HFF-Myc (cell line): ENCODE measurements around the gene LHX2.

Experiments used
- DNase-seq: peaks from one replicate; pipeline ENCODE4 v3.0.0-alpha.2; 2011; ENCODE audit warnings: low read depth; ENCODE audit errors: extremely low read depth
- H3K4me3 ChIP-seq: replicated peaks from 2 replicates; pipeline ENCODE4 v1.5.1; 2011; ENCODE audit warnings: low read depth, mild to moderate bottlenecking, control low read depth, low read length
- TF ChIP-seq, protein P1 (sequence below): IDR thresholded peaks from 2 replicates; pipeline ENCODE4 v1.5.1; 2012; ENCODE audit warnings: mild to moderate bottlenecking, low read depth, low read length, control low read depth; ENCODE audit errors: missing control alignments

Gene LHX2

DNA sequence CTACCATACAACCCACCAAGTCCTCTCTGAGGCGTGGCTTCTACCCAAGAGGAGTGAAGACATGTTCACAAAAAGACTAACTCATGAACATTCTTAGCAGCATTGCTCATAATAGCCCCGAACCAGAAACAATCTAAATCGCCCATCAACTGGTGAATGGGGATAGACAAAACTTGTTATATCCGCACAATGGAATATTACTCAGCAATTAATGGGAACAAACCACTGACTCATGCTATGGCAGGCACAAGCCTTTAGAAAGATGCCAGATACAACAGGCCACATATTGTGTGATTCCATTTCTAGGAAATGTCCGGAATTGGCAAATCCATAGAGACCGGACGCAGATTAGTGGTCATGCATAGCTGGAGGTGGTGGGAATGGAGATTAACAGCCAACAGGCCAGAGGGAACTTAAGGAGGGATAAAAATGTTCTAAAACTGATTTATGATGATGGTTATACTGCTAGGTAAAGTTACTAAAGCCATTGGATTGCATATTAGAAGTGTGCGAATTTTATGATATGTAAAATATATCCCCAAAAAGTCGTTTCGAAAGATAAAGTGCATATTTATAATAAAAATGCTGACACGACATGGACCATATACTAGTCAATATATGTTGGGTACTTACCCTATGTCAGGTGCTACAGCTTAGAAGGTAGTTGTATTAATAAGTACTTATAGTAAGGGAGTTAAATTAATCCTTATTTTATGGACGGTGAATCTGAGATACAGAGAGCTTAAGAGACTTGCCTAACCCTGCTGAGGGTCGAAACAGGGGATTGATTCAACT is 55.4 kb downstream of the LHX2 start:
- TF ChIP-seq, protein P1, sequence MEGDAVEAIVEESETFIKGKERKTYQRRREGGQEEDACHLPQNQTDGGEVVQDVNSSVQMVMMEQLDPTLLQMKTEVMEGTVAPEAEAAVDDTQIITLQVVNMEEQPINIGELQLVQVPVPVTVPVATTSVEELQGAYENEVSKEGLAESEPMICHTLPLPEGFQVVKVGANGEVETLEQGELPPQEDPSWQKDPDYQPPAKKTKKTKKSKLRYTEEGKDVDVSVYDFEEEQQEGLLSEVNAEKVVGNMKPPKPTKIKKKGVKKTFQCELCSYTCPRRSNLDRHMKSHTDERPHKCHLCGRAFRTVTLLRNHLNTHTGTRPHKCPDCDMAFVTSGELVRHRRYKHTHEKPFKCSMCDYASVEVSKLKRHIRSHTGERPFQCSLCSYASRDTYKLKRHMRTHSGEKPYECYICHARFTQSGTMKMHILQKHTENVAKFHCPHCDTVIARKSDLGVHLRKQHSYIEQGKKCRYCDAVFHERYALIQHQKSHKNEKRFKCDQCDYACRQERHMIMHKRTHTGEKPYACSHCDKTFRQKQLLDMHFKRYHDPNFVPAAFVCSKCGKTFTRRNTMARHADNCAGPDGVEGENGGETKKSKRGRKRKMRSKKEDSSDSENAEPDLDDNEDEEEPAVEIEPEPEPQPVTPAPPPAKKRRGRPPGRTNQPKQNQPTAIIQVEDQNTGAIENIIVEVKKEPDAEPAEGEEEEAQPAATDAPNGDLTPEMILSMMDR = no peak
- no peak overlapping the region for H3K4me3 ChIP-seq
- no peak for DNase-seq

DNA sequence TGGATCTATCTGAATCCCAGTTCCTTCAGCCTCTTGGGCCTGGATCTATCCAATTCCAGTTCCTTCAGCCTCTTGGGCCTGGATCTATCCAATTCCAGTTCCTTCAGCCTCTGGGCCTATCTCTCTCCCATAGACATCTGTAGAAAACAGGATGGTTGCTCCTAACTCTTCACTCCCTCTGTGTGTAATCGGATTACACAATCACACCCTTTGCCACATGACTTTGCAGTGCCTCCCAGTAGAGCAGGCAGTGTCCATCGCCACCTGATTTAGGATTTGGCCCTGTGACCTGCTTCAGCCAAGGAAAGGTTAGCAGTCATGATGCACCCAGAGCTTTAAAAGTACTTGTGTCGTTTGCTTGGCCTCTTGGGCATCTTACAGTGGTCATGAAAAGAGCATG is 56.7 kb downstream of the LHX2 start:
- TF ChIP-seq, protein P1 = no peak
- no peak for DNase-seq
- H3K4me3 ChIP-seq = no peak overlapping the region

DNA sequence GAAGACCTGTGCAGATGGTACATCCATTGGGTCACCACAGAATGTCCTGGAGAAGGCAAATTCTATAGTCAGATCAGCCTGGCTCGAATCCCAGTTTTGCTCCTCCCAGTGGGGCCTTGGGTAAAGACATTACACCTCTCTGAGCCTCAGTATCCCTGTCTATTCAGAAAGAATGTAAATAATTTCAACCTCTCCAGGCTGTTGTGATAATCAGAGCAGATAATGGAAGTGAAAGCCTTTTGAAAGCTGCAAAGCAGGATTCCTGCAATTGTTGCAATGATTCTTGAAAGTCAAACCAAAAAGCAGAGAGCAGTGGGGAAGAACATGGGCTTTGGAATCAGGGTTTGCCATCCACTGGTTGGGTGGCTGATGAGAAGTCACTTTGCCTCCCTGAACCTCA is 63.2 kb downstream of the LHX2 start:
- TF ChIP-seq, protein P1 = no peak
- DNase-seq = no peak
- no peak overlapping the region for H3K4me3 ChIP-seq

DNA sequence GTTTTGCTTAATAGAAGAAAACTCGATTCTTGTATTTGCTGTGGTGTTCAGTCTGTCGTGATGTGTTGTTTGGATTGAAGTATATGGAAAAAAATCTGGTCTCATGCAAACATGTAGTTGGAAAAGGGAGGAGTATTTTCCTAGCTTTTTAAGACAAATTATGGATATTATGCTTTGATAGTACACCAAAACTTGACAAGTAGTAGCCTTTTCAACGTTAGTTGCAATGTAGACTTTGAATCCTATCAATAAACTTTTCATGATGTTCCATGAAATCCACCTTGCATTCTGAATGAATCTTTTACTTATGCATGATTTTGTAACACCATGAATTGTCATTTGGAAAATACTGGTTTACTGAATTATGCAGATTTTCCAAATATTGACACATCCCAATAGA is 64.2 kb downstream of the LHX2 start:
- TF ChIP-seq, protein P1 = no peak
- H3K4me3 ChIP-seq = no peak overlapping the region
- DNase-seq = no peak

DNA sequence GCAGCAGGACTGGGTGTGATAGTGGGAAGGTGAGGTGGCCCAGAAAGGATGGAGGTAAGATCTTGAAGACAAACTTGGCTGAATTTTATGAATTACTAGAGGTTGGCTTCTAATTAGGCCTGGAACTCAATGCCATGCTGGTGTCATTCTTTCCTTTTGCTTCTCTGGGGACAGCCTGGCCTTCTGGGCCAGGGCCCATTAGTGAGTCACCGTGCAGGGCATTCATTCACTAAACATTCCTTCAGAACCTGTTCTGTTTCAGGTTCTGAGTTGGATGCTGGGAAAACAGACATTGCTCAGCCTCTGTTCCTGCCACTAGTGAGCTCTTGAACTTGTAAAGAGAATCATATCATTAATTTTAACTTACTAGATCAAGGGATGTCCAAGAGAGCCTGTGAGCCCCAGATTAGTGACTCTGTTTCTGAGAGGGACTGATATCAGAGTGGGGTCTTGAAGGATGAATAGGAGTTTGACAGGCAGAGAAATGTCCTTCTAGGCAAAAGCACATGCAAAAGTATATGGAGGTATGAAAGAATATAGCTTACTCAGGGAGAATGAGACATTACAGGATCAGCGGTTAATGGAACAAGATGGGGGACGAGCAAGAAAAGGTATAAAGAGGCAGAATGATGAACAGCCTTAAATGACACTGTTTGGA is 66.5 kb downstream of the LHX2 start:
- no peak overlapping the region for H3K4me3 ChIP-seq
- DNase-seq = no peak
- TF ChIP-seq, protein P1 = no peak

DNA sequence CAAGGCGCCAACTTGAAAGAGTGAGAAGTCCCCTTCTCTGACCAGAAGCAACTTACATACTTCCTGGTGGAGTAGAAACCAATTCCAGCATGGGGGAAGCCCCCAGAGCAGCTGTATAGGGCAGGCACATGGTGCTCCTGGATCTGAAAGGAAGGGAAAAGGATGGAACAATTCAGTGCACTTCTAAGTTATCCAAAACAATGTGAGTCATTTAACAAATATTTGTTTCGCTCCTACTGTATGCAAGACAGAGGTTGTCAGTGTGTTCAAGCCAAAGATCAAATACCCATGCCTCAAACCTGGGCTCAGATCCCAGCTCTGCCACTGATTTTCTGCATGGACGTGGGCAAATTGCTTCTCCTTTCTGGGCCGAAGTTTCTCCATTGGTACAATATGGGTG is 67.1 kb downstream of the LHX2 start:
- TF ChIP-seq, protein P1 = no peak
- DNase-seq = peak; percentile 44
- no peak overlapping the region for H3K4me3 ChIP-seq
